ENCODE measurements around the gene DNAH17. TPM values are rescaled to one million over a fixed set of nuclear protein-coding genes. Genes with fewer than 3 reads are reported as not detected.

Gene DNAH17
- total RNA-seq, 1 donor from 2014 or later: 2.0 TPM

DNA sequence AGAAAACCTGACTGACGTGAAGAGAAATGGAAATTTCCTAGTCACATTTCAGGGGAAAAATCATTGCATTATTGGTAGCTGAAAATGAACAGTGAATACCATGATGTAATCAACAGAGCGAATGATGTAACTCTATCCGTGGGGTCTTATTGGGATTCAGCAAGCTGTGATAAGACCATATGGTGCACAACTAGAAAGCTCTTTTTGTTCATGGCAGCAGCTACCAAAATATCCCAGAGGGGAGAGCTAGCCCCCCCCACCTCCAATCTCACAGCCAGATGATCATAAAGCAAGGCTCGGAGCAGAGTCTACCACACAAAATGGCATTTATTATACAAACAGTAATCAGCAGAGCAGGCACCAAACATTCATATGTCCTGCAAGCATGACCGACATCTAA lies 22.2 kb upstream of the DNAH17 start:
- TF ChIP-seq POLR2A (IDR thresholded peaks at IDR 0.05) (no peak), POLR2AphosphoS5 (IDR thresholded peaks at IDR 0.05; ENCODE audit: insufficient read depth in 1 of 2, low read depth in 1 of 2) (no peak)
- TF ChIP-seq, protein P1, sequence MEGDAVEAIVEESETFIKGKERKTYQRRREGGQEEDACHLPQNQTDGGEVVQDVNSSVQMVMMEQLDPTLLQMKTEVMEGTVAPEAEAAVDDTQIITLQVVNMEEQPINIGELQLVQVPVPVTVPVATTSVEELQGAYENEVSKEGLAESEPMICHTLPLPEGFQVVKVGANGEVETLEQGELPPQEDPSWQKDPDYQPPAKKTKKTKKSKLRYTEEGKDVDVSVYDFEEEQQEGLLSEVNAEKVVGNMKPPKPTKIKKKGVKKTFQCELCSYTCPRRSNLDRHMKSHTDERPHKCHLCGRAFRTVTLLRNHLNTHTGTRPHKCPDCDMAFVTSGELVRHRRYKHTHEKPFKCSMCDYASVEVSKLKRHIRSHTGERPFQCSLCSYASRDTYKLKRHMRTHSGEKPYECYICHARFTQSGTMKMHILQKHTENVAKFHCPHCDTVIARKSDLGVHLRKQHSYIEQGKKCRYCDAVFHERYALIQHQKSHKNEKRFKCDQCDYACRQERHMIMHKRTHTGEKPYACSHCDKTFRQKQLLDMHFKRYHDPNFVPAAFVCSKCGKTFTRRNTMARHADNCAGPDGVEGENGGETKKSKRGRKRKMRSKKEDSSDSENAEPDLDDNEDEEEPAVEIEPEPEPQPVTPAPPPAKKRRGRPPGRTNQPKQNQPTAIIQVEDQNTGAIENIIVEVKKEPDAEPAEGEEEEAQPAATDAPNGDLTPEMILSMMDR (IDR thresholded peaks at IDR 0.05): no peak
- Histone ChIP-seq H3K4me3 (no peak overlapping the region), H3K9me3 (no peaks in the 10 kb centered on the region), H3K36me3 (no peaks in the 10 kb centered on the region), H3K27ac (no peak overlapping the region), H3K4me1 (no peaks in the 10 kb centered on the region), H3K27me3 (no peaks in the 10 kb centered on the region)
- DNase-seq (ENCODE audit: extremely low spot score in 2 of 2): no peak
- intact Hi-C loops (cut with DNase I): no loop called here

DNA sequence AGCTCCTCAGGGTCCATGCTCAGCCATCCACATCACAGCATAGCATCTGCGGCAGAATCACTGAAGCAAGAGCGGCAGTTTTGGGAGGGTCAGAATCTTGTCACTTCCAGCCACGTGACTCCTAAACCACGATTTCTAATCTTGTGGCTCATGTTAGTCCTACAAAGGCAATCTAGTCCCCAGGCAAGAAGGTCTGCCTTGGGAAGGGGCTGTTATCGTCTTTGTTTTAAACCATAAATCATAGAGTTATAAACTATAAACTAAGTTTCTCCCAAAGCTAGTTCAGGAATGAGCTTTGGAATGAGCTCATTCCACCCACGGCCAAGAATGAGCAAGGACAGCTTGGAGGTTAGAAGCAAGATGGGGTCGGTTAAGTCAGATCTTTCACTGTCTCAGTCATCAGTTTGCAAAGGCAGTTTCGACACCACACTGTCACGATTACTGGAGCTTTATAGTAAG lies 20.8 kb upstream of the DNAH17 start:
- Histone ChIP-seq H3K27ac (no peak overlapping the region), H3K9me3 (no peaks in the 10 kb centered on the region), H3K4me3 (no peak overlapping the region), H3K4me1 (no peaks in the 10 kb centered on the region), H3K36me3 (no peaks in the 10 kb centered on the region), H3K27me3 (no peaks in the 10 kb centered on the region)
- TF ChIP-seq, protein P1 (IDR thresholded peaks at IDR 0.05): no peak
- TF ChIP-seq POLR2A (IDR thresholded peaks at IDR 0.05): no peak
- no peak for TF ChIP-seq POLR2AphosphoS5 (IDR thresholded peaks at IDR 0.05; ENCODE audit: insufficient read depth in 1 of 2, low read depth in 1 of 2)
- intact Hi-C loops (cut with DNase I): no loop called here
- DNase-seq (ENCODE audit: extremely low spot score in 2 of 2): no peak

DNA sequence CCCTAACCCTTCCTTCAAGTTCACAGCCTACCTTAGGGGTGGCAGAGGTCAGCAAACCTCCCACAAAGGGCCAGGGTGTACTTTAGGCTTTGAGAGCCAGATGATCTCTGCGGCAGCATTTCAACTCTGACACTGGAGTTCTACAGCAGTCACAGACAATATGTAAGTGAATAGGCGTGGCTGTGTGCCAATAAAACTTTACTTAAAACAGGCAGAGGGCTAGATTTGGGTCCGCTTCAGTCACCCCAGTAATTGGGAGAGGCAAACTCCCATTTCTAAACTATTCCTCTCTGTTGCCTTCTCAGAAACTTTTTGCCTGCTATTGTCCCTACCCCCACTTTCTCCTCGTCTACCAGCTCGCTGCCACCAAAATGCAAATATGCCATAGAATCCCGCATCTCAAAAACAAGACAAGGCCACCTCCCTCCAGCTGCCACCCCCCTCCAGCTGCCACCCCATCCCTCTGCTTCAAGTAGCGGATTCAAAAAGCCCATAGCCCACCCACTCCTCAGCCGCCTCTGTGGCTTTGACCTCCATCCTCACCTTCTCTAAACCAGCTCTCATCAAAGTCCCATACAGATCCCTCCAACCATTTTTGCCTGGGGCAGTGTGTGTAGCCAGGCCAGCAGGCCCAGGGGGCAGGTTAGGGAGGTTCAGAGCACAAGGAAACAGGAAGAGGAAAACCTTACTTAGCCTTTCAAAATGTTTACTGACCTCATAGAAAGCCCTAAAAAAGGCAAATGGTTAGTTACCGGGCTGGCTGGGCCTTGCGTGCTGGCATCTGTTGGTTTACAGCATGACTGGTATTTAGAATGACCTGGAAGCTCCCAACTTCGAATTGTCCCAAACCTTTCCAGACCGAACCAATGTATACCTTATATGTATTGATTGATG lies 19.9 kb upstream of the DNAH17 start:
- Histone ChIP-seq H3K9me3 (no peaks in the 10 kb centered on the region), H3K4me1 (no peaks in the 10 kb centered on the region), H3K27me3 (no peaks in the 10 kb centered on the region), H3K4me3 (no peak overlapping the region), H3K36me3 (no peaks in the 10 kb centered on the region), H3K27ac (no peak overlapping the region)
- TF ChIP-seq, protein P1 (IDR thresholded peaks at IDR 0.05): no peak
- TF ChIP-seq POLR2A (IDR thresholded peaks at IDR 0.05): no peak
- no peak for TF ChIP-seq POLR2AphosphoS5 (IDR thresholded peaks at IDR 0.05; ENCODE audit: insufficient read depth in 1 of 2, low read depth in 1 of 2)
- intact Hi-C loops (cut with DNase I): no loop called here
- no peak for DNase-seq (ENCODE audit: extremely low spot score in 2 of 2)

DNA sequence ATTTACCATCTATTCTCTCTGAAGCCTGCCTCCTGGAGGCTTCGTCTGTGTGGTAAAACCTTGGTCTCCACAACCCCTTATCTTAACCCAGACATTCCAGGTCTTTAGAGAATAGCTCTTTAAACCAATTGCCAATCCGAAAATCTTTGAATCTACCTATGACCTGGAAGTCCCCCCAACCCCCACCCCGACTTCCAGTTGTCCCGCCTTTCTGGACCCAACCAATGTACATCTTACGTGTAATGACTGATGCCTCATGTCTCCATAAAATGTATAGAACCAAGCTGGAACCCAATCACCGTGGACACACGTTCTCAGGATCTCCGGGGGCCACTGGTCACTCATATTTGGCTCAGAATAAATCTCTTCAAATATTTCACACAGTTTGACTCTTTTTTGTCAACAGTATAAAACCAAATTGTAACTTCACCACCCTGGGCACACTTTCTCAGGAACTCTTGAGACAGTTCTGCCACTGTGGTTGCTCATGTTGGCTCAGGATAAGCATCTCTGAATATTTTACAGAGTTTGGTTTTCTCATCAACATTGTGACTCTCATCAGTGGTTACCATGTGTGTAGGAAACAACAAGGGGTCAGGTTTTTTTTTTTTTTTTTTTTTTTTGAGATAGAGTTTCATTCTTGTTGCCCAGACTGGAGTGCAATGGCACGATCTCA lies 18.1 kb upstream of the DNAH17 start:
- no peak overlapping the region for H3K27ac ChIP-seq

More for the DNA sequence above, 18.1 kb upstream of the DNAH17 start:
- intact Hi-C loops (cut with DNase I): no loop called here
- no peaks in the 10 kb centered on the region for H3K27me3 ChIP-seq
- H3K36me3 ChIP-seq: no peaks in the 10 kb centered on the region
- no peak for DNase-seq (ENCODE audit: extremely low spot score in 2 of 2)
- TF ChIP-seq, protein P1 (IDR thresholded peaks at IDR 0.05): no peak
- TF ChIP-seq POLR2A (IDR thresholded peaks at IDR 0.05) (no peak), POLR2AphosphoS5 (IDR thresholded peaks at IDR 0.05; ENCODE audit: insufficient read depth in 1 of 2, low read depth in 1 of 2) (no peak)
- no peaks in the 10 kb centered on the region for H3K4me1 ChIP-seq
- no peaks in the 10 kb centered on the region for H3K9me3 ChIP-seq
- no peak overlapping the region for H3K4me3 ChIP-seq

All from vagina (tissue), 2 donors.